CD4-positive, alpha-beta memory T cell (primary cell): ENCODE data around the gene SLC25A44. TPM values are rescaled to one million over a fixed set of nuclear protein-coding genes. Genes with fewer than 3 reads are reported as not detected.

Source experiments
- CTCF ChIA-PET: fragments of 350-600 bp; sonication (Branson Sonifier 250); formaldehyde crosslinking; loops from one replicate; lab custom pipeline; 2021; ENCODE audit warnings: inconsistent platforms; ENCODE audit not compliant: partially characterized antibody; lab: Charles Lee
- POLR2A ChIA-PET: fragments of 350-600 bp; sonication (Branson Sonifier 250); formaldehyde crosslinking; loops from one replicate; lab custom pipeline; 2021; ENCODE audit not compliant: partially characterized antibody; lab: Charles Lee
- DNase-seq, 5 donors: peaks; one replicate each; pipeline versions ENCODE4 v3.0.0 to v3.0.0-alpha.2; 2020 to 2022; ENCODE audit warnings: mixed read lengths in 1 of 5
- H3K27ac ChIP-seq: one replicate; pipeline ENCODE4 v1.7.0; 2013; ENCODE audit warnings: low read depth, low read length
- H3K27me3 ChIP-seq: 2 replicates; pipeline ENCODE4 v1.7.0; 2013; ENCODE audit warnings: mild to moderate bottlenecking, low read length, moderate library complexity; ENCODE audit not compliant: insufficient read depth
- H3K36me3 ChIP-seq: 2 replicates; pipeline ENCODE4 v1.7.0; 2013; ENCODE audit warnings: mild to moderate bottlenecking, low read length, moderate library complexity; ENCODE audit not compliant: insufficient read depth
- H3K4me1 ChIP-seq: 2 replicates; pipeline ENCODE4 v1.7.0; 2013; ENCODE audit warnings: mild to moderate bottlenecking, low read length, moderate library complexity; ENCODE audit not compliant: insufficient read depth
- H3K4me3 ChIP-seq, 2 donors: one replicate each; pipeline ENCODE4 v1.7.0; 2013; ENCODE audit warnings: low read length in 2 of 2, mild to moderate bottlenecking in 1 of 2
- H3K9me3 ChIP-seq, 2 donors: one replicate each; pipeline ENCODE4 v1.7.0; 2013; ENCODE audit warnings: low read length in 2 of 2, control low read depth in 1 of 2; ENCODE audit not compliant: control insufficient read depth in 1 of 2
- H3K27ac Mint-ChIP-seq, 7 donors: one replicate each; pipeline ENCODE4 v1.8.0; 2020 to 2021; ENCODE audit warnings: mixed read lengths in 7 of 7, mild to moderate bottlenecking in 6 of 7, inconsistent platforms in 3 of 7, moderate library complexity in 3 of 7
- H3K27me3 Mint-ChIP-seq, 2 donors: one replicate each; pipeline ENCODE4 v1.8.0; 2020 to 2021; ENCODE audit warnings: mixed read lengths in 2 of 2
- H3K36me3 Mint-ChIP-seq, 2 donors: one replicate each; pipeline ENCODE4 v1.8.0; 2020 to 2021; ENCODE audit warnings: mixed read lengths in 2 of 2, inconsistent platforms in 1 of 2, mild to moderate bottlenecking in 1 of 2
- H3K4me1 Mint-ChIP-seq, 4 donors: one replicate each; pipeline ENCODE4 v1.8.0; 2020 to 2021; ENCODE audit warnings: mixed read lengths in 4 of 4, mild to moderate bottlenecking in 1 of 4
- H3K4me3 Mint-ChIP-seq, 8 donors: one replicate each; pipeline ENCODE4 v1.8.0; 2020 to 2021; ENCODE audit warnings: mixed read lengths in 8 of 8, mild to moderate bottlenecking in 7 of 8, moderate library complexity in 6 of 8, inconsistent platforms in 3 of 8
- H3K9me3 Mint-ChIP-seq, 8 donors: one replicate each; pipeline ENCODE4 v1.8.0; 2020 to 2021; ENCODE audit warnings: mixed read lengths in 8 of 8, mild to moderate bottlenecking in 5 of 8, inconsistent platforms in 3 of 8, moderate library complexity in 1 of 8
- intact Hi-C: fragments of 100-400 bp; cut with micrococcal nuclease; formaldehyde crosslinking; loops from one replicate; pipeline ENCODE4 v1.15.1; 2023
- polyA plus RNA-seq, 2 donors: library from polyadenylated mRNA; unstranded; fragments of 300-500 nt; fragmentation: Illumina TruSeq; gene quantifications; one replicate each; pipeline ENCODE4 v1.2.3, GENCODE V29; 2021
- total RNA-seq, 2 experiments: library from RNA; stranded (reverse); gene quantifications; one replicate each; pipeline ENCODE4 v1.2.3, GENCODE V29; 2021

The SLC25A44 gene, protein sequence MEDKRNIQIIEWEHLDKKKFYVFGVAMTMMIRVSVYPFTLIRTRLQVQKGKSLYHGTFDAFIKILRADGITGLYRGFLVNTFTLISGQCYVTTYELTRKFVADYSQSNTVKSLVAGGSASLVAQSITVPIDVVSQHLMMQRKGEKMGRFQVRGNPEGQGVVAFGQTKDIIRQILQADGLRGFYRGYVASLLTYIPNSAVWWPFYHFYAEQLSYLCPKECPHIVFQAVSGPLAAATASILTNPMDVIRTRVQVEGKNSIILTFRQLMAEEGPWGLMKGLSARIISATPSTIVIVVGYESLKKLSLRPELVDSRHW
- total RNA-seq (10 to 100 TPM; 21.2 to 23.3 TPM), polyA plus RNA-seq (10 to 100 TPM in 1 of 2 donors, 1 to 10 TPM in 1; 9.8 to 15.3 TPM)

- peak within 1 kb of the TSS; percentile 88 to 92 for H3K4me3 ChIP-seq
- H3K4me1 Mint-ChIP-seq: peaks cover 26 to 58% (median 40%) of the 10 kb centered on the region in 4 donors
- intact Hi-C loops: loop anchor here (1.0 to 5.0 kb wide), 5 partner anchors 20 to 145 kb away; partner anchors contain the start of genes CCT3, PMF1, SMG5 and TSACC
- peak within 1 kb of the TSS; percentile 93 to 99 (median 96) for H3K4me3 Mint-ChIP-seq
- peak within 1 kb of the TSS; percentile 75 to 97 (median 96) for H3K27ac Mint-ChIP-seq
- H3K36me3 Mint-ChIP-seq: peaks cover 10 to 21% of the 10 kb centered on the region in 2 donors
- peaks cover 6% of the 10 kb centered on the region for H3K36me3 ChIP-seq
- CTCF ChIA-PET: interaction anchor here (0.6 to 2.0 kb wide), 6 partner anchors 19 to 65 kb away, joined by 3 to 8 read pairs (median 3); partner anchors contain the start of gene PMF1
- peaks cover 48% of the 10 kb centered on the region for H3K4me1 ChIP-seq
- peak within 1 kb of the TSS; percentile 79 for H3K27ac ChIP-seq
- POLR2A ChIA-PET: interaction anchor here (1.0 to 2.5 kb wide), 10 partner anchors 18 to 548 kb away, joined by 3 to 54 read pairs (median 4); partner anchors contain the start of genes LMNA, PMF1 and SMG5
- peak; percentile 98 to 99 (median 98) for DNase-seq
- H3K27me3 ChIP-seq: no peaks in the 10 kb centered on the region
- no peaks in the 10 kb centered on the region for H3K9me3 ChIP-seq
- no peaks in the 10 kb centered on the region for H3K9me3 Mint-ChIP-seq
- no peaks in the 10 kb centered on the region for H3K27me3 Mint-ChIP-seq
Observed at GRCh38 chr1:156193488-156194299, at the start of gene SLC25A44. Gene SLC25A44 (plus strand): TSS chr1:156194104. CDS start chr1:156199848, 5,744 bp downstream.

DNA sequence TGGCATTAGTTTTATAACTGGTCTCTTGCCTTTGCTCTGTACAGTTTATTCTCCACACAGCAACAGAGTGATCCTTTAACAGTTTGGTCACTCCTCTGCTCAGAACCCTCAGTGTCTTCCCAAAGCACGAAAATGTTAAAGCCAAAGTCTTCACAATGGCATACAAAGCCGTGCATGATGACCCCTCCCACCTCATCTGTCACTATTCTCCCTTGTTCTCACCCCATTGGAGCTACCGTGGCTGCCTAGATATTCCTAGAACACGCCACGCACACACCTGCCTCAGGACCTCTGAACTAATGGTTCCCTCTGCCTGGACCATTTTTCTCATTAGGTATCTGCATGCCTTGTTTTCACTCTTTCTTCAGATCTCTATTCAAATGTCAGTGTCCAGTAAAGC, 49.2 kb upstream of the SLC25A44 start:
- H3K9me3 ChIP-seq: no peaks in the 10 kb centered on the region
- Mint-ChIP-seq H3K27me3 (peaks cover 0 to 3% of the 10 kb centered on the region in 2 donors), H3K4me1 (peaks cover 8 to 35% (median 13%) of the 10 kb centered on the region in 4 donors), H3K9me3 (peaks cover 0 to 11% (median 0%) of the 10 kb centered on the region in 8 donors), H3K27ac (peak overlapping the region in 4 of 7 donors; percentile 3 to 81 (median 17)), H3K4me3 (no peak overlapping the region), H3K36me3 (peaks cover 0 to 8% of the 10 kb centered on the region in 2 donors)
- CTCF ChIA-PET: interaction anchor here (1.2 to 8.3 kb wide), 7 partner anchors 16 to 174 kb away, joined by 3 to 189 read pairs (median 7); partner anchors contain the start of genes LMNA, PMF1 and SSR2
- H3K4me3 ChIP-seq: no peak overlapping the region
- no peaks in the 10 kb centered on the region for H3K27me3 ChIP-seq
- POLR2A ChIA-PET: interaction anchor here (1.2 to 1.6 kb wide), 2 partner anchors 68 to 80 kb away, joined by 3 to 10 read pairs; partner anchors contain the start of gene PMF1
- H3K27ac ChIP-seq: no peak overlapping the region
- no peaks in the 10 kb centered on the region for H3K36me3 ChIP-seq
- peaks cover 11% of the 10 kb centered on the region for H3K4me1 ChIP-seq
- intact Hi-C loops: loop anchor here (5.0 kb wide), 1 partner anchor 303 kb away; no protein-coding TSS in a partner anchor
- DNase-seq: peak in 1 of 5 donors; percentile 47

GRCh38 chr1:156145650-156146019, 48.3 kb upstream of the SLC25A44 start:
- no peak for DNase-seq
- Histone ChIP-seq H3K4me1 (peaks cover 11% of the 10 kb centered on the region), H3K9me3 (no peaks in the 10 kb centered on the region), H3K27ac (no peak overlapping the region), H3K4me3 (no peak overlapping the region), H3K27me3 (no peaks in the 10 kb centered on the region), H3K36me3 (no peaks in the 10 kb centered on the region)
- ChIA-PET CTCF (interaction anchor here (0.7 to 8.3 kb wide), 12 partner anchors 9 to 174 kb away, joined by 3 to 189 read pairs (median 4); partner anchors contain the start of genes LMNA, PMF1 and SSR2), POLR2A (interaction anchor here (1.2 to 1.6 kb wide), 2 partner anchors 67 to 79 kb away, joined by 3 to 10 read pairs; partner anchors contain the start of gene PMF1)
- Mint-ChIP-seq H3K27ac (peak overlapping the region in 4 of 7 donors; percentile 47 to 81 (median 72)), H3K4me1 (peaks cover 8 to 27% (median 13%) of the 10 kb centered on the region in 4 donors), H3K27me3 (peaks cover 0 to 3% of the 10 kb centered on the region in 2 donors), H3K9me3 (peaks cover 0 to 11% (median 0%) of the 10 kb centered on the region in 8 donors), H3K36me3 (peaks cover 0 to 4% of the 10 kb centered on the region in 2 donors), H3K4me3 (peak overlapping the region in 2 of 8 donors; percentile 65 to 83)
- intact Hi-C loops: loop anchor here (1.0 to 5.0 kb wide), 4 partner anchors 48 to 302 kb away; no protein-coding TSS in a partner anchor

DNA sequence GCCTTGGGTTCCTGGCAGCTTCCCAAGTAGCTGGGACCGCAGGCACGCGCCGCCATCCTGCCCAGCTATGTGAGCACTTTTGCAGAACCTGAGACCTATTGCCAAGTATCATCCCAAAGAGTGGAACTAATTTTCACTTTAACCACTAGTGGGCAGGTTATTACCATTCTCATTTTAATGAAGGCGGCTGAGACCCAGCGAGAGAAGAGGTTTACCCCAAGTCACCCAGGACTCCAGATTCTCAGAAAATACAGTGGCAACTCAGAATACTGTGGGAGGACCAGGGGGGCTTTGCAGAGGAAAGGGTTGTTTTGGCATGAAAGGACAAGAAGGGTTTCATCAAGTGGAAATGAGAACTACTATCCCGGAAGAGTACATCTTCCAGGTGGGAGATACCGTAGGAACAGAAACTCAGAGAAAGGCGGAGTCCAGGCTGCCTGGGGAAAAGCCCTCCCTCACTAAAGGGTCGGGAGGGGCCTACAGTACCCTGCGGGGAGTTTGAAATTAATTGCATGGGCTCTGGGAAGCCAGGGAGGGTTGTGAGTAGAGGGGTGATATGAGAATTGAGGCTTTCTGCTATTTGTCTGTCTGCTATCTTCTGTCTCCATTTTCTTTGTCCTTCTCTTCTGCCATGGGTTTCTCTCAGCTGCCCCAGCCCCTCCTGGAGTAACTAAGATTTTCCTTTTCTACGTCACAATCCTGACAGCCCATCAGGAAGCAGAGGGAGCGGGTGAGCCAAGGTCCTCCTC, 47.7 kb upstream of the SLC25A44 start:
- H3K27ac Mint-ChIP-seq: peak overlapping the region in 6 of 7 donors; percentile 72 to 92 (median 80)
- H3K4me3 Mint-ChIP-seq: peak overlapping the region; percentile 60 to 87 (median 76)
- no peaks in the 10 kb centered on the region for H3K36me3 ChIP-seq
- H3K27me3 ChIP-seq: no peaks in the 10 kb centered on the region
- H3K27ac ChIP-seq: no peak overlapping the region
- DNase-seq: peak; percentile 61 to 76 (median 73)
- intact Hi-C loops: loop anchor here (1.0 to 5.0 kb wide), 4 partner anchors 47 to 301 kb away; no protein-coding TSS in a partner anchor
- CTCF ChIA-PET: interaction anchor here (0.7 to 8.3 kb wide), 14 partner anchors 9 to 173 kb away, joined by 3 to 189 read pairs (median 4); partner anchors contain the start of genes LMNA, PMF1 and SSR2
- no peak overlapping the region for H3K4me3 ChIP-seq
- POLR2A ChIA-PET: interaction anchor here (1.2 to 1.7 kb wide), 3 partner anchors 67 to 79 kb away, joined by 3 to 10 read pairs (median 3); partner anchors contain the start of gene PMF1
- peaks cover 0 to 1% of the 10 kb centered on the region in 2 donors for H3K36me3 Mint-ChIP-seq
- peaks cover 8 to 22% (median 13%) of the 10 kb centered on the region in 4 donors for H3K4me1 Mint-ChIP-seq
- H3K9me3 ChIP-seq: no peaks in the 10 kb centered on the region
- peaks cover 0 to 3% of the 10 kb centered on the region in 2 donors for H3K27me3 Mint-ChIP-seq
- H3K9me3 Mint-ChIP-seq: peaks cover 0 to 6% (median 0%) of the 10 kb centered on the region in 8 donors
- H3K4me1 ChIP-seq: peaks cover 11% of the 10 kb centered on the region

GRCh38 chr1:156146769-156147405, 47.0 kb upstream of the SLC25A44 start:
- peak in 1 of 5 donors; percentile 56 for DNase-seq
- Histone ChIP-seq H3K4me3 (no peak overlapping the region), H3K27ac (no peak overlapping the region), H3K36me3 (no peaks in the 10 kb centered on the region), H3K27me3 (no peaks in the 10 kb centered on the region), H3K4me1 (peaks cover 11% of the 10 kb centered on the region), H3K9me3 (no peaks in the 10 kb centered on the region)
- Mint-ChIP-seq H3K4me1 (peaks cover 8 to 22% (median 13%) of the 10 kb centered on the region in 4 donors), H3K27me3 (peaks cover 0 to 3% of the 10 kb centered on the region in 2 donors), H3K27ac (peak overlapping the region in 3 of 7 donors; percentile 73 to 92 (median 81)), H3K9me3 (peaks cover 0 to 6% (median 0%) of the 10 kb centered on the region in 8 donors), H3K4me3 (peak overlapping the region in 2 of 8 donors; percentile 65 to 87), H3K36me3 (peaks cover 0 to 1% of the 10 kb centered on the region in 2 donors)
- intact Hi-C loops: loop anchor here (1.0 to 5.0 kb wide), 4 partner anchors 46 to 300 kb away; no protein-coding TSS in a partner anchor
- ChIA-PET CTCF (interaction anchor here (0.8 to 8.3 kb wide), 12 partner anchors 18 to 172 kb away, joined by 3 to 189 read pairs (median 4); partner anchors contain the start of gene PMF1), POLR2A (interaction anchor here (1.4 to 1.7 kb wide), 2 partner anchors 66 to 79 kb away, joined by 3 to 7 read pairs; partner anchors contain the start of gene PMF1)
